Brain microvascular endothelial cell (primary cell): ENCODE data around the gene SERGEF.
"Not testable (repeated sequence)": the region's sequence is repeated elsewhere in the genome, so short reads cannot be mapped to it uniquely, and the experiment has no call there.

Source experiments
- DNase-seq: peaks from one replicate; pipeline ENCODE4 v3.0.0-alpha.2; 2020
- H3K27ac ChIP-seq: fragments of 250-450 bp; sonication (Bioruptor Pico); 2 replicates; pipeline ENCODE4 v1.5.1; 2020; ENCODE audit warnings: mild to moderate bottlenecking, moderate library complexity
- H3K27me3 ChIP-seq: fragments of 250-450 bp; sonication (Bioruptor Pico); replicated peaks from 2 replicates; pipeline ENCODE4 v1.5.1; 2020; ENCODE audit warnings: mild to moderate bottlenecking
- H3K36me3 ChIP-seq: fragments of 250-450 bp; sonication (Bioruptor Pico); replicated peaks from 2 replicates; pipeline ENCODE4 v1.5.1; 2020; ENCODE audit warnings: mild to moderate bottlenecking
- H3K4me3 ChIP-seq: 2 replicates; pipeline ENCODE4 v1.5.1; 2011; ENCODE audit warnings: low read depth, mild to moderate bottlenecking, control low read depth, low read length, moderate library complexity
- CTCF ChIP-seq: IDR thresholded peaks from 2 replicates; pipeline ENCODE4 v1.5.1; 2011; ENCODE audit warnings: low read depth, mild to moderate bottlenecking, moderate library complexity, low read length, control low read depth, inconsistent platforms; ENCODE audit errors: missing control alignments
- in situ Hi-C: cut with HindIII; loops from 2 replicates; pipeline ENCODE4 v1.10.0; 2017; ENCODE audit warnings: low sequenced_read_pairs, low pct_ligation_motif_present

Gene SERGEF

DNA sequence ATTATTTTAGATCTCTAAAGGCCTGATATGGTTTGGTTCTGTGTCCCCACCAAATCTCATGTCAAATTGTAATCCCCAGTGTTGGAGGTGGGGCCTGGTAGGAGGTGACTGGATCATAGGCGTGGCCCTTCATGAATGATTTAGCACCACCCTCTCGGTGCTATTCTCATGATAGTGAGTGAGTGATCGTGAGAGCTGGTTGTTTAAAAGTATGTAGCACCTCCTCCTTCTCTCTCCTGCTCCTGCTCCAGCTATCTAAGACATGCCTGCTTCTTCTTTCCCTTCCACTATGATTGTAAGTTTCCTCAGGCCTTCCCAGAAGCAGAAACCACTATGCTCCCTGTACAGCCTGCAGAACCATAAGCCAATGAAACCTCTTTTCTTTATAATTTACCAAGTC is 114.1 kb downstream of the SERGEF start:
- Histone ChIP-seq H3K4me3 (no peak overlapping the region), H3K27me3 (no peaks in the 10 kb centered on the region), H3K27ac (no peak overlapping the region), H3K36me3 (no peaks in the 10 kb centered on the region)
- in situ Hi-C loops = no loop called here
- TF ChIP-seq CTCF = no peak
- DNase-seq = no peak

DNA sequence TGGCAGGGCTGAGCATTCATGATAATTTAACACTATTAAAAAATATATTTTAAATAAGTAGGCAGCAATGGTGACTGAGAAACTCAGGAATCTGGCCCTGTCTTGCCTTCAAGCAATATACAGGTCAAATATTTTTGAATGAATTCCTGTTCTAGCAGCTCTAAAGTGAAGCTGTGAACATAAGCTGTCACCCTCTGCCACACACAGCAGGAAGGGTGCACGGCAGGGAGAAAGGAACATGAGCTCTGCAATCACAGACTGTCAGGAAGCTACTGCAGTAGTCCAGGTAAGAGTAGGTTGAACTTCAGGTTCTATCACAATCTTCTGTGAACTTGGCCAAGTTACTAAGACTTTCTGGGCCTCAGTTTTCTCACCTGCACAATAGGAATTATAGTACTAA is 114.8 kb downstream of the SERGEF start:
- no peak for DNase-seq
- H3K4me3 ChIP-seq = no peak overlapping the region
- TF ChIP-seq CTCF = no peak
- H3K27me3 ChIP-seq = no peaks in the 10 kb centered on the region
- H3K27ac ChIP-seq = no peak overlapping the region
- in situ Hi-C loops = no loop called here
- no peaks in the 10 kb centered on the region for H3K36me3 ChIP-seq

- in situ Hi-C loops = no loop called here
- Histone ChIP-seq H3K36me3 (no peaks in the 10 kb centered on the region), H3K27ac (no peak overlapping the region), H3K4me3 (no peak overlapping the region), H3K27me3 (no peaks in the 10 kb centered on the region)
- TF ChIP-seq CTCF = no peak
- DNase-seq = no peak
Observed at GRCh38 chr11:17897495-17897894, 115.4 kb downstream of the SERGEF start.

DNA sequence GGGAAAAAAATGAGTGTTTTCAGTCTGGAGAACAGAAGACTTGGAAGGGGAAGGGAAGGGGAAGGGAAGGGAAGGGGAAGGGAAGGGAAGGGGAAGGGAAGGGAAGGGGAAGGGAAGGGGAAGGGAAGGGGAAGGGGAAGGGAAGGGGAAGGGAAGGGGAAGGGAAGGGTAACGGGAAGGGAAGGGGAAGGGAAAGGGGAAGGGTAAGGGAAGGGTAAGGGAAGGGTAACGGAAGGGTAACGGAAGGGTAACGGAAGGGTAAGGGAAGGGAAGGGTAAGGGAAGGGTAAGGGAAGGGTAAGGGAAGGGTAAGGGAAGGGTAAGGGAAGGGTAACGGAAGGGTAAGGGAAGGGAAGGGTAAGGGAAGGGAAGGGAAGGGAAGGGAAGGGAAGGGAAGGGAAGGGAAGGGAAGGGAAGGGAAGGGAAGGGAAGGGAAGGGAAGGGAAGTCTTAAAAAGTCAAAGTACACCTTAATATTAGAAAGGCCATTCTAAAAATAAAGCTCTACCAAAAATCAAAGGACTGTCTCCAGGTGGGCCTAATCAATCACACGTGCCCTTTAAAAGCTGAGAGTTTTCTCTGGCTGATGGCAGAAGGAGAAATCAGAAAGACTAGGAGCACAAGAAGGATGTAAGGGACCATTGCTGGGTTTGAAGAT is 116.2 kb downstream of the SERGEF start:
- H3K27ac ChIP-seq, H3K27me3 ChIP-seq, in situ Hi-C loops, DNase-seq, H3K4me3 ChIP-seq, H3K36me3 ChIP-seq: not testable (repeated sequence)

GRCh38 chr11:17894929-17895658 is 117.8 kb downstream of the SERGEF start:
- H3K27ac ChIP-seq = no peak overlapping the region
- no peaks in the 10 kb centered on the region for H3K27me3 ChIP-seq
- no peak for DNase-seq
- in situ Hi-C loops = no loop called here
- H3K36me3 ChIP-seq = no peaks in the 10 kb centered on the region
- TF ChIP-seq CTCF = no peak
- H3K4me3 ChIP-seq = no peak overlapping the region

- Histone ChIP-seq H3K27ac (no peak overlapping the region), H3K27me3 (no peaks in the 10 kb centered on the region), H3K36me3 (no peaks in the 10 kb centered on the region), H3K4me3 (no peak overlapping the region)
- DNase-seq = no peak
- no peak for TF ChIP-seq CTCF
- in situ Hi-C loops = no loop called here
Observed at GRCh38 chr11:17892409-17892808, 120.4 kb downstream of the SERGEF start.
